ENCODE measurements around the gene SLN.

SLN gene

DNA sequence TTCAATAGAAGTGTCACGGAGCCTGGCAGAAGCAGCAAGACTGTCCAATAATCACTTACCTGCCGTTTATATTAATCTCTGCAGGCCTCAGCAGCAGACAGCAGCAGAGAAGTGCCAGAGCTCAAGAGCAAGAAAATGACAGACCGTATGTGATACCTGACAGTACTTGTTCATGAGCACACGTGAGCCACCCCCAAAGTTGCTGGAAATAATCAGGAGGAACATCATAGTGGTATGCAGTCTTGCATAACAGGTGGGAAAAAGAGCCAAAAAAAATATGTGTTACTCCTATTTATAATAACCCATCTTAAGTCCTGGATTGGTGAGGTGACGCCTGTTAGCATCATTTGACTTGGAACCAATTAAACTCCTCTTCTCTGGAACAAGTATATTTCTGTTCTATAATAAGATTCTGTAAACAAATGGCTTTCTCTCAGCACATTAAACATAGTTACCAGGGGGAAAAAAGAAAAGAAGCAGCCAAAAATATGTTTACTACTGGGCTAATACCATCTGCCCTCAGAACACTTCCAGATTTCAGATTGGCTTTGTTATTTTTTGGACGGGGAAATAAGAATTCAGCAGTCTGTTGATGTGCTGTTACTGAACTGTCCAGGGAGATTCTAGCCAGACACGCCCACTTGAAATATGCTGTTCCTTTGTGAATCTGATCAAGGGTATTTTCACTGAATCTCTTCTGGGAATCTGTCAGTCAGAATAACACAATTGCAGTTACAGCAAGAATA, 7.9 kb upstream of the SLN start:
- DNase-seq (ENCODE audit: low read depth in 2 of 2) = no peak

DNA sequence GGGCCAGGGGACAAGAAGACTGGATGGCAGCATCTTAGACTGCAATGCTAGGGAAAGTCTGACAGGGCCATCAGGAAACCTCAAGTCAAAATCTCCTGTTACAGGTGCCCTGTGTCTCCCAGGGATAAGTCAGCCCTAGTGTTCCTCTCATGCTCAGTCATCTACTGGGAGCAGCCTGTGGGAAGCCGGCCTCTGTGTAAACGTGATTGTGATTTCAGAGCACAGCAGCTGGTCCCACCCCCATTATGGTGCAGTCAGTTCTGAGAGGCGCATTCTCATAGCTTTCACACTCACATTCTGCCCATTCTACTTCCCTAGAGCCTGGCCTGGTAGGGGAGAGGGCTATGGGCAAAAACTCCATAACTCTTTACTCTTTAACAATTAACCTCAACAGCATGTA, 7.2 kb upstream of the SLN start:
- no peak for DNase-seq (ENCODE audit: low read depth in 2 of 2)

GRCh38 chr11:107716884-107717532, 5.2 kb upstream of the SLN start:
- DNase-seq (ENCODE audit: low read depth in 2 of 2) = no peak

- no peak for DNase-seq (ENCODE audit: low read depth in 2 of 2)
Observed at GRCh38 chr11:107713009-107713408, 1.2 kb upstream of the SLN start.

DNA sequence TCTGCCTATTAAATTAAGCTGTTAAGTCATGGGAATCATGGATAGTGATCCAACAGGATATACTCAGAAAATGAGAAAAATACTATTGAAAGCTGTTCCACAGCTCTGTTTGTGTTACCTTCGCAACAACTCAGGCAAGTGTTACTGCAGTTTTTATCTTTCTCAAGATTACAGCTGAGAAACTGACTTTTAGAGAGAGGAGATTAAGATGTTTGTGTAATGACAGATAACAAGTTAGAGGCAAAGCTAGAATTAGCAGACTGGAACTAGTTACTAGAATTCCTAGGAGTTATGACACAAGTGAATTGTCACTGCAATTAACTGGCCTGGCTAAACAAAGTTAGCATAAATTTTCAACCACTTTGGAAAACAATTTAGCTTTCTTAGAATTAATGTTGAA, 1.6 kb downstream of the SLN start:
- no peak for DNase-seq (ENCODE audit: low read depth in 2 of 2)

- DNase-seq (ENCODE audit: low read depth in 2 of 2) = no peak
Observed at GRCh38 chr11:107708792-107709191, 3.1 kb downstream of the SLN start.

DNA sequence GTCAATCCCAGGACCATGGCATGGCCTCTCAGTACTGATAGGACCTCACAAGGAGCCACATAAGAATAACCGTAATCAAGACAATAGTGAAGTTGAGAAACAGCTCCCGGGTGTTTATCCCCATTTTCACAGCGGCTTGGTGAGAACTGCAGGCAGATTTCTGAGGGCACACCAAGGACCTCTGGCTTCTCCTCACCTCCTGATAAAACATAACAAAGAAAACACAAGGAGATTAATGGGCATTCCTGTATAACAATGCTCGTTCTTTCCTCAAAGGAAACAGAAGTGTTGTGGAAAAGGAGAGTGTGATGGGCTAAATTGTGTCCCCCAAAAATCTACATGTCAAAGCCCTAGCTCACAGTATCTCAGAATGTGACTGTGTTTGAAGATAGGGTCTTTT, 4.0 kb downstream of the SLN start:
- no peak for DNase-seq (ENCODE audit: low read depth in 2 of 2)

GRCh38 chr11:107707215-107707671, 4.6 kb downstream of the SLN start:
- no peak for DNase-seq (ENCODE audit: low read depth in 2 of 2)

DNA sequence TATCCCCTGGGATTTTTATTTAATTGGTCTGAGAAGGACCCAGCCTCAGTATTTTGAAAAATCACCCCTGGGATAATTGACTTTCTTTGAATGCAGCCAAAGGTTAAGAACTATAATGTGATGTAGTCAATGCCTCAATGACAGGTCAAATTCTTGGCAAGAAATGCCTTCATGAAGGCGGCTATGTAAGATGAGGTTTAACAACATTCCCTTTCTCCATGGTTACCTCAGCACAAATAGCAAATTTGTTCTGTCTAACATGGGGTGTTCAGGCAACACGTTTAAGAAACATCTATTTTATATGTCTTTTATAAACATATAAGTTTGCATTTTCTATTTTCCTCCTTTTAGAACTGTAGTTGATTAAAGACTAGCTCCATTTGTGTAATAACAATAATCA, 5.3 kb downstream of the SLN start:
- no peak for DNase-seq (ENCODE audit: low read depth in 2 of 2)

DNA sequence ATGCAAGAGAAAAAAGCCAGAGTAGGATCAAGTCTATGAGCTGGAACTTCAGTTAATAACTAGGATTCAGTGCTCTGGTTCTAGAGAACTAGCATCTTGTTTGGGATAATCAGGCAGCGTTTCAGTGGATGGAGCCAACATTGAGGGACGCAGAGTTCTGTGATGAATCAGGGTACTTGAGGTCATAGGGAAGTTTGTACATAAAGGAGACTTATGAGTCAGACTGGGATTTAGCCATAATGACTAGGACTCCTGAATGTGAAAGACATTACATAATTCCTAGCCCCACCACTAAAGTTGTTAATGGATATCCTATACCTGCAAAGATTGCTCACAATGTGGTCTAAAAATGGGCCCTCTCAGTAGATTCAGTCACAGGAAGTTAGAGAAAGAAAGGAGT, 6.8 kb downstream of the SLN start:
- DNase-seq (ENCODE audit: low read depth in 2 of 2) = no peak

DNA sequence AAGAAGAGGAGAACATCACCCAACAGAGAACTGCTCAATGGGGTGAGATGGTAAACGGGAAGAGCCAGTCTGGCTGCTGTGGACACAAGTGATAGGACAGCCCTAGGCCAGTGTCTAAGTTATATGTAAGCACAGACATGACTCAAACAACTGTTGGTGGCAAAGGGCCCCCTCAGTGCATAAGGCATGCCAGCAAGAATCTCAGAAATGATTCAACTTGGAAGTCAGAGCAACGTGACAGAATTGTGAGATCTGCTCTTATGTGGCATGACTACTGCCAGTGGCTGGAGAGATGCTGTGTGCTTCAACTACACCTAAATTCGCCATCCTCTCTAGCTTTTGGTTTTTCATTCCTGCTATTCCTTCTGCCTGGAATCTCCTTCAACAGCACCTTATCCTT, 7.4 kb downstream of the SLN start:
- no peak for DNase-seq (ENCODE audit: low read depth in 2 of 2)

GRCh38 chr11:107702723-107703122, 9.1 kb downstream of the SLN start:
- no peak for DNase-seq (ENCODE audit: low read depth in 2 of 2)

DNA sequence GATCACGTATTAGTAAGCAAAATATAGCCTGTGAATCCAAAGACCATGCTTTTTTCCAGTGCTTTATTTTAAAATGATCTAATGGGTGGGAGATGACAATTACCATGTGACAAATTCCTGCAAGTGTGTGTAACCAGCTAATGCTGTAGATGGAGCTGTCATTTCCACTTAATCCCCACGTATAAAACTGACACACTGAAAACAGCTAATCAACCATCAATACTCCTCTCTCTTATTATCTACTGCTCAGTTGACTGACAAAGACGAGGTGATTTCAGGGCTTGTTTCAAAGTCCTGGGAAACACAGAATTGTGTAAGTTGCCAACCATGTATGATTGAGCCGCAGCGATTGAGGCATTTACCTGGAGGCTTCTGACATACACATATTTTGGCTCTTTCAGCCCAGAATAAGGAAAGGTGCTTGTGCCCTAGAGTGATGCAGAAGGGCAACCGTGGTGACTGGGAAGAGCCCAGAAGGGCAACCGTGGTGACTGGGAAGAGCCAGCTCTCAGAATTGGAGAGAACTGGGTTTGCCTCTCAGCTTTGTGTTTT, 9.7 kb downstream of the SLN start:
- no peak for DNase-seq (ENCODE audit: low read depth in 2 of 2)

DNA sequence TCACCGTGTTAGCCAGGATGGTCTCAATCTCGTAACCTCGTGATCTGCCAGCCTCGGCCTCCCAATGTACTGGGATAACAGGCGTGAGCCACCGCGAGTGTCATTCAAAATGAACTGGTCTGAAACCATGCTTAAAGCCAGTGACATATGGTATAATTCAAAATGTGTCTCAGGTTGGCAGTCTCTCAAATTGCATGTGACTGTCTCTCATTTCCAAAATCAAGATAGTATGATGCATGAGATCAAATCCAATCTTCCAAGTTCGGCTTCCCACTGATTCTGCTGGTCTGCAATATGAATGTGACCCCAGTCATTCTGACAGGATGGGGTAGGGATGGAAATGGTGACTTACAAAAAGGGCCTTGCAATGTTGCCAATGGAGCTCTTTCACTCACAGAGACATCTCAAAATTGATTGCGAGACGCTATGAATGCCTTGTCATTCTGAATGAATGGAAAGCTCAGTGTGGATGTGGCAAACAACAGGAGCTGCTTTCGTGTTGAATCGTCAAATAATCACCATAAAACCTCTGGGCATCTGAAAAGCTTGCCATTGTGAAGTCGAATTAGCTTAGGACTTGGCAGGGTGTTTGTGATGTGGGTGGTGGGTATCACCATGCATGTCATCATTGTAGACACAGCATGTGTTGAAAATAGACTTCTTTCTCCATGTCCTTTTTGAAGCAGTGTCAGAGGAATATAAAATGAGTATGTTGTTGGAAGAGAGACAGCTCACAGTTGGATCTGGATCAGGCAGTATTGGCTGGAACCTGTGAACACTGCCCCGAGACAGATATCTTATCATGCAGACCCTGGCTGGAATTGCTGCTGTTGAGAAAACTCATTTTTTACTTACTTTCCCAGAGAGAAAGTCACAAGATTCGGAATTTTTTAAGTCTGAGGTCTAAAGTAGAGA, 12.2 kb downstream of the SLN start:
- DNase-seq (ENCODE audit: low read depth in 2 of 2) = no peak

DNA sequence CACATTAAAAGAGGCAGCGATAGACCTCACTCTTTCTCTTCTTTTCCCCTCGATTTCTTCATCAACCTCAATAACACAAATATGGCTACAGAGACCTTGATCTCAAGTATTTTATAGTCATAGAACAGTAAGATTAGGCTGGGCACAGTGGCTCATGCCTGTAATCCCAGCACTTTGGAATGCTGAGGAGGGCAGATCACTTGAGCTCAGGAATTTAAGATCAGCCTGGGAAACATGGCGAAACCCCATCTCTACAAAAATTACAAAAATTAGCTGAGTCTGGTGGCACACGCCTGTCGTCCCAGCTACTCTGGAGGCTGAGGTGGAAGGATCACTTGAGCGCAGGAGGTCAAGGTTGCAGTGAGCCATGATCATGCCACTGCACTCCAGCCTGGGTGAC, 14.6 kb downstream of the SLN start:
- DNase-seq (ENCODE audit: low read depth in 2 of 2) = no peak

GRCh38 chr11:107696140-107696539, 15.7 kb downstream of the SLN start:
- no peak for DNase-seq (ENCODE audit: low read depth in 2 of 2)

GRCh38 chr11:107695446-107695845, 16.4 kb downstream of the SLN start:
- no peak for DNase-seq (ENCODE audit: low read depth in 2 of 2)

- DNase-seq (ENCODE audit: low read depth in 2 of 2) = no peak
Observed at GRCh38 chr11:107691000-107691750, 20.7 kb downstream of the SLN start.

DNA sequence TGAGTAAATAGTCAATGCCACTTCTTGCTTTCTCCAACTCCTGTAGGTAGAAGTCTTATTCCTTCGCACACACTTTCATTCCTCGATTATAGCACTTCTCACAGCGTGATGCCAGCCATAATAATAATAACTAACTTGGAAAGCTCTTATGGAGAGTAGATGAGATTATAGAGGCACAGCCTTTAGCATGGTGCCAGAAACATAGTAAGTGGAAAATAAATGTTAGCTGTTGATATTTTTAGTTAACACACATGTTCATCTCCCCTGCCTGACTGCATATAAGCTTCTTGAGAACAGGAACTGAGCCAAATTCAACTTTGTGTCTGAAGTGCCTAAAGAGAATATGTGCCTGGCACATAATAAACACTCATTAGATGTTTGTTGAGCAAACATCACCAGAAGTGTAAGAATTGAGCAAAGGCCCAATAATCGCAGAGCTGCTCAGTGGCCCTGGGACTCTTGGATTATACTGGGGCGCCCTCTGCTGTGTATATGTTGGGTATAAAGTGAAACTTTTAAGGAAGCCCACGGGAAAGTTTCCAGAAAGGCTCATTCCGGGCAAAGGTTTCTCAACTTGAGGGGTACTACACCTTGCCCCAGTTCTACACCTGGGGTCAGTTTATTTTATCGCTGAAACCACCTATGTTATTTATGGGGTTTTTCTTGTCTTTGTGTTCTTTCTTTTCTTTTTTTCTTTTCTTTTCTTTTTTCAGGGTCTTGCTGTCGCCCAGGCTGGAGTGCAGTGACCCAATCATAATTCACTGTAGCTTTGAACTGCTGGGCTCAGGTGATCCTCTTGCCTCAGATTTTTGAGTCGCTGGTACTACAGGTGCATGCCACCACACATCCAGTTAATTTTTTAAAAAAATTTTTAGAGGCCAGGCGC, 22.3 kb downstream of the SLN start:
- peak; percentile 3 to 13 for DNase-seq (ENCODE audit: low read depth in 2 of 2)

DNA sequence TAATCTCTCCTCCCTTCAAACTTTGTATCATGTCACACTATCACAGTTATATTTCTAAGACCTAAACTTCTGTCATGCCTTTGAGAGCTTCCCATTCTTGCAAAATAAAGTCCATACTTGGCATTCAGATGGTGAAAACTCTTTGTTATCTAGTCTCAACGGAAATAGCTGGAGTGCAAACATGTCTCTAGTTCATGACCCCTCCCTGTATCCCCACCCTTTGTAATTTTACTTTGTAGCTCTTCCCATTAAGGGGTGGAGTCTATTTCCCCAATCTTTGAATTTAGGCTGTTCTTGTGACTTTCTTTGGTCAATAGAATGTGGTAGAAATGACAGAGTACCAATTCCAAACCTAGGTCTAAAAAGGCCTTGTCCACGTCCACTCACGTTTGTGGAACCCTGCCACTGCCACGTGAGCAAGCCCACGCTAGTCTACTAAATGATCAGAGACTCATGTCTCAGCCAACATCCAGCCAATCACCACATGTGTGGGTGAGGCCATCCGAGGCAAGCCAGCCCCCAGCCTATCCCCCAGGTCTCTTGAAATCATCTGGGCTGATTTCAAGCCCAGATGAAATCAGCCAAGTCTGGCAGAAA, 23.4 kb downstream of the SLN start:
- no peak for DNase-seq (ENCODE audit: low read depth in 2 of 2)

Data from activated CD8-positive, alpha-beta memory T cell treated with anti-CD3 and anti-CD28 coated beads for 4 hours (primary cell).